ENCODE data around the gene CTNND1. TPM values are rescaled to one million over a fixed set of nuclear protein-coding genes. Genes with fewer than 3 reads are reported as not detected.

CTNND1 gene
- total RNA-seq, 6 donors from 2014 or later = 136 to 232 (median 214) TPM

DNA sequence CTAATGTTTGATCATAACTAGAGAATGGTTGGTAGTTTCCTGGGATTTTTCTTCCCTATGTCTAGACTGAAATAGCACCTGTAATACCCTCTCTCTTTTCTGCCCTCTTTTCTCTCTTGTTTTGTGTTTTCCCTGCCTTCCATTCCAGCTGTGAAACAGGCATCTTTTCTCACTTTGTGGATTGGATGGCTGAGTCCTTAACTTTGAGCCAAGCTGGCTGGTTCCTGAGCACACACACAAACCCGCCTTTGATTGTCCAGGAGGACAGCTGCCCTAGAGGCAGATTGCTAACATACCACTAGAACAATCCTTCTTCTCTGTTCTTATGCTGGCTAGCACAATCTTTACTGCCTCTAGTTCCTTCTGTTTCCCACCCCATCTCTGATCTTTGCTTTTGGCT is 17.7 kb downstream of the CTNND1 start:
- Histone ChIP-seq H3K9me3 (no peaks in the 10 kb centered on the region), H3K4me3 (peak overlapping the region in 2 of 4 donors; percentile 4 to 26), H3K4me1 (peaks cover 90 to 100% (median 96%) of the 10 kb centered on the region in 4 donors), H3K27me3 (no peaks in the 10 kb centered on the region), H3K36me3 (no peaks in the 10 kb centered on the region), H3K27ac (peak overlapping the region; percentile 84 to 93 (median 87))
- WGBS, 2 donors = 35 to 39% methylated on average over 1 of the region's 1 CpG
- no peak for DNase-seq
- TF ChIP-seq POLR2A (IDR thresholded peaks at IDR 0.05) = no peak
- peak in 1 of 2 donors; percentile 38 for TF ChIP-seq POLR2AphosphoS5 (IDR thresholded peaks at IDR 0.05)
- peak in 2 of 6 experiments; percentile 18 to 33 for TF ChIP-seq CTCF (IDR thresholded peaks at IDR 0.05)
- TF ChIP-seq EP300 (IDR thresholded peaks at IDR 0.05) = no peak
- ATAC-seq (ENCODE audit: low FRiP score in 2 of 2) = peak in 1 of 2 donors; percentile 46

DNA sequence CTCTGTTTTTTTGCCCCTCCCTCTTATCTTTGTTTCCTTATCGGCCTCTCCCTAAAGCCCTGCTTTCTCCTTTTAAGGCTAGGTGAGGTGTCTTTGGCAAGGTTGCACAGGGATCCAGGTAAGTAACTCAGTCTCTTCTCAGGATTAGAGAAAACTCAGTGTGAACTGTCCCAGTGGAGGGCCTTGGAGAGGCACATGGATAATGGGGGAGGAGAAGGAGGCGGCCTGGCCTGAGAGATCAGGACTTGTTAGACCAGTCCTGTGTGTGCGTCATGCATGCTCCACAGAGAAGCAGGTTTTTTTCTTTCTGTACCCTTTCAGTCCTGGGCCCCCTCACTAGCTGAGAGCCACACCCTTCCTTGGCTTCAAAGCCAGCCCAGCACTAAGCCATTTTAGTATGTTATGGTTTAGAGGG is 19.9 kb downstream of the CTNND1 start:
- Histone ChIP-seq H3K9me3 (no peaks in the 10 kb centered on the region), H3K4me3 (no peak overlapping the region), H3K27ac (peak overlapping the region; percentile 80 to 93 (median 84)), H3K27me3 (no peaks in the 10 kb centered on the region), H3K36me3 (no peaks in the 10 kb centered on the region), H3K4me1 (peaks cover 90 to 100% (median 96%) of the 10 kb centered on the region in 4 donors)
- WGBS, 2 donors = 40 to 52% methylated on average over 3 of the region's 3 CpGs
- ATAC-seq (ENCODE audit: low FRiP score in 2 of 2) = peak; percentile 40 to 90
- DNase-seq = peak in 1 of 2 donors; percentile 92
- TF ChIP-seq EP300 (IDR thresholded peaks at IDR 0.05) (peak in 2 of 4 donors; percentile 19 to 79), POLR2AphosphoS5 (IDR thresholded peaks at IDR 0.05) (peak; percentile 61 to 62), POLR2A (IDR thresholded peaks at IDR 0.05) (peak in 1 of 4 donors; percentile 29), CTCF (IDR thresholded peaks at IDR 0.05) (no peak)

GRCh38 chr11:57785072-57785471 is 23.5 kb downstream of the CTNND1 start:
- H3K36me3 ChIP-seq = no peaks in the 10 kb centered on the region
- WGBS, 2 donors = 49 to 69% methylated on average over 2 of the region's 2 CpGs
- DNase-seq = no peak
- H3K4me1 ChIP-seq = peaks cover 90 to 97% (median 95%) of the 10 kb centered on the region in 4 donors
- no peaks in the 10 kb centered on the region for H3K27me3 ChIP-seq
- TF ChIP-seq POLR2A (IDR thresholded peaks at IDR 0.05) (no peak), POLR2AphosphoS5 (IDR thresholded peaks at IDR 0.05) (no peak), CTCF (IDR thresholded peaks at IDR 0.05) (no peak), EP300 (IDR thresholded peaks at IDR 0.05) (no peak)
- H3K4me3 ChIP-seq = no peak overlapping the region
- H3K27ac ChIP-seq = peak overlapping the region in 2 of 4 donors; percentile 85 to 93
- ATAC-seq (ENCODE audit: low FRiP score in 2 of 2) = no peak
- no peaks in the 10 kb centered on the region for H3K9me3 ChIP-seq

DNA sequence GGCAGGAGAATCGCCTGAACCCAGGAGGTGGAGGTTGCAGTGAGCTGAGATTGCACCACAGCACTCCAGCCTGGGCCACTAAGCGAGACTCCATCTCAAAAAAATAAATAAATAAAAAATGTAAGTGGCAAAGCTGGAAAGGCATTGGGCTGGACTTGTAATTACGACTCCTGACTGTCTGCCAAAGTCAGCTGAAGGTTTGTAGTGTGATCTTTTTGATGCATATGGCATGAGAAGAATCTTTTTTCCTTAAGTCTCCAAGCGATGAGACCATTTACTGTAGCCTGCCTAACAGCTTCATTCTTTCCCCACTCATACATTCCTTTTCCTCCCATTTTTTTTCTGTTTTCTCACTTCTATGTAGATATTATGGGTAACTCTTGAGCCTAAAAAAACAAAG is 24.8 kb downstream of the CTNND1 start:
- peaks cover 0 to 2% (median under 1%) of the 10 kb centered on the region in 4 donors for H3K36me3 ChIP-seq
- H3K4me3 ChIP-seq = no peak overlapping the region
- TF ChIP-seq POLR2A (IDR thresholded peaks at IDR 0.05) (no peak), EP300 (IDR thresholded peaks at IDR 0.05) (no peak), POLR2AphosphoS5 (IDR thresholded peaks at IDR 0.05) (no peak), CTCF (IDR thresholded peaks at IDR 0.05) (no peak)
- ATAC-seq (ENCODE audit: low FRiP score in 2 of 2) (no peak), DNase-seq (no peak)
- peak overlapping the region; percentile 12 to 85 (median 49) for H3K27ac ChIP-seq
- no peaks in the 10 kb centered on the region for H3K27me3 ChIP-seq
- H3K4me1 ChIP-seq = peaks cover 83 to 96% (median 93%) of the 10 kb centered on the region in 4 donors
- WGBS, 2 donors = 55 to 56% methylated on average over 4 of the region's 4 CpGs
- no peaks in the 10 kb centered on the region for H3K9me3 ChIP-seq
